ENCODE measurements around the gene ATP10A.
"Not testable (repeated sequence)": the region's sequence is repeated elsewhere in the genome, so short reads cannot be mapped to it uniquely, and the experiment has no call there.

The ATP10A gene

DNA sequence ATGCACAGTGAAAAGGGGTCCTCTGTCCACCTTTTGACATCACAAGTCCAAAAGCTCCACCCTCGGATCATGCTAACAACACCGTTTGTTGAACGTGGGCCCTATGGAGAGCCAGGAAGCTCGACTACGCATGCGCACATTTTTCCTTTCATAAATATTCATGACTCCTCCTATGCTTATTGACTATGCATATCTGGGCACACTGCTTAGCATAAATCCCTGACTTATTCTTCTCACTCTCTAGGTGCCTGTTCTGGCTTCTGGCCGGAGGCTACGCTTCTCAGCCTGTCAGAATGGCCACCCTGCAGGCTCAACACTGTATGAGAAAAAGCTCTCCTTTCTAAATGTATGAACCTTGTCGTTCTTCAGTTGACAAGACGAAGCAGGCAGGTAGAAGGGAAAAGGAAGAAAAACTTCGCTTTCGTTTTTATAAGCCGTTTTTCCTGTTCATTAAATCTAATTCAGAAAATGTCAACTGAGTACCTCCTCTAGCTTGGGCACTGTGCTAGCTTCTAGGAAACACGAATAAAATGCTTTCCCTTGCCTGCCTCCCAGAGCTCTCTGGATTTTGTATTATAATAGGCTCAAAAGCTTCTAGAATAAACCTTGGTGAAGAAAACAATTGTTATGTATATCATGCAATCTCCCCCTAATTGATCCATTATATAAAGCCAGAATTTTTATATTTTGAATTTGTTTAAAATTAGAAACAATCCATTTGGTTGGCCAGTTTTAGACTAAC is 207.7 kb downstream of the ATP10A start:
- FAIRE-seq (no peak), DNase-seq (ENCODE audit: insufficient read length, low spot score) (no peak)
- TF ChIP-seq TAF1 (IDR thresholded peaks at IDR 0.05; ENCODE audit: low read depth, low read length) (no peak), SPI1 (IDR thresholded peaks at IDR 0.05; ENCODE audit: low read depth, low read length) (no peak), PAX5 (IDR thresholded peaks at IDR 0.05; ENCODE audit: insufficient read depth, low read length, severe bottlenecking) (no peak), POLR2A (IDR thresholded peaks at IDR 0.05; ENCODE audit: low read depth, low read length) (no peak), POU2F2 (IDR thresholded peaks at IDR 0.05; ENCODE audit: low read depth, low read length) (no peak), POLR2AphosphoS5 (IDR thresholded peaks at IDR 0.05; ENCODE audit: low read depth, low read length) (no peak)

DNA sequence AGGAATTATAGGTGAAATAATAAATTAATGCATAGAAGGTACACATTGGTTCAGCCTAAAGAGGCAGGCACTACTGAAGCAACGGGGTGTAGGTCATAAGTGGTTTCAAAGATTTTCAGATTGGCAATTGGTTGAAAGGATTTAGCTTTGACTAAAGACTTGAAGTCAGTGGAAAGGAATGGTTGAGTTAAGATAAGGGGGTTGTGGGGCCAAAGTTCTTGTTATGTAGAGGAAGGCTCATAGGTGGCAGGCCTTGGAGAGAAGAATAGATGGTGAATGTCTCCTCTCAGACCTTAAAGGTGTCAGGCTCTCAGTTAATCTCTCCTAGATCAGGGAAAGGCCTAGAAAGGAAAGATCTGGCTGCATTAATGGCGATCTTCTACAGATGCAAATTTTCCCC is 209.8 kb downstream of the ATP10A start:
- no peak for TF ChIP-seq POLR2AphosphoS5 (IDR thresholded peaks at IDR 0.05; ENCODE audit: low read depth, low read length)
- TF ChIP-seq POLR2A (IDR thresholded peaks at IDR 0.05; ENCODE audit: low read depth, low read length), result no peak
- TF ChIP-seq TAF1 (IDR thresholded peaks at IDR 0.05; ENCODE audit: low read depth, low read length), result no peak
- TF ChIP-seq PAX5 (IDR thresholded peaks at IDR 0.05; ENCODE audit: insufficient read depth, low read length, severe bottlenecking), result no peak
- TF ChIP-seq SPI1 (IDR thresholded peaks at IDR 0.05; ENCODE audit: low read depth, low read length), result no peak
- no peak for TF ChIP-seq POU2F2 (IDR thresholded peaks at IDR 0.05; ENCODE audit: low read depth, low read length)
- DNase-seq (ENCODE audit: insufficient read length, low spot score) (no peak), FAIRE-seq (no peak)

- no peak for TF ChIP-seq PAX5 (IDR thresholded peaks at IDR 0.05; ENCODE audit: insufficient read depth, low read length, severe bottlenecking)
- no peak for TF ChIP-seq POLR2A (IDR thresholded peaks at IDR 0.05; ENCODE audit: low read depth, low read length)
- no peak for TF ChIP-seq TAF1 (IDR thresholded peaks at IDR 0.05; ENCODE audit: low read depth, low read length)
- no peak for TF ChIP-seq POLR2AphosphoS5 (IDR thresholded peaks at IDR 0.05; ENCODE audit: low read depth, low read length)
- TF ChIP-seq SPI1 (IDR thresholded peaks at IDR 0.05; ENCODE audit: low read depth, low read length), result no peak
- TF ChIP-seq POU2F2 (IDR thresholded peaks at IDR 0.05; ENCODE audit: low read depth, low read length), result no peak
- no peak for DNase-seq (ENCODE audit: insufficient read length, low spot score)
- no peak for FAIRE-seq
Observed at GRCh38 chr15:25652704-25653103, 210.4 kb downstream of the ATP10A start.

DNA sequence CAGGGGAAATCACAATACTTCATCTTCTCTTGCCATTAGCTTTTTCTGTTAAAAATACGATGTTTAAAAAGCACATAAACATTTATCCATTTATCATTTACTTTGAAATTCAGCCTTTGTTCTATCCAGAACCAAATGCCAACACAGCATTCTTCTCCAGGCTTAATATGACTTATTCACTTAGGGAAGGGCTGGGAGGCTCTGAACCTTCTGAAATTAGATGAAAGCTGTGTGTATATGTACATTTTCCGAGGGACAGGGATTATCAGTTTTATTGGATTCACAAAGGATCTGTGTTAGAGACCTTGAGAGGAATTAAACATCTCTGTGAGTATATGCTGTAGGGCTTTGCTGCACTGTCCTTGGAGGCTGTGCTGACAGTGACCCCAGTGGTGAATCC is 213.7 kb downstream of the ATP10A start:
- DNase-seq (ENCODE audit: insufficient read length, low spot score), result no peak
- TF ChIP-seq POLR2AphosphoS5 (IDR thresholded peaks at IDR 0.05; ENCODE audit: low read depth, low read length), result no peak
- TF ChIP-seq TAF1 (IDR thresholded peaks at IDR 0.05; ENCODE audit: low read depth, low read length), result no peak
- TF ChIP-seq POU2F2 (IDR thresholded peaks at IDR 0.05; ENCODE audit: low read depth, low read length), result no peak
- TF ChIP-seq PAX5 (IDR thresholded peaks at IDR 0.05; ENCODE audit: insufficient read depth, low read length, severe bottlenecking), result no peak
- TF ChIP-seq SPI1 (IDR thresholded peaks at IDR 0.05; ENCODE audit: low read depth, low read length), result no peak
- TF ChIP-seq POLR2A (IDR thresholded peaks at IDR 0.05; ENCODE audit: low read depth, low read length), result no peak
- FAIRE-seq, result no peak

GRCh38 chr15:25643120-25643519 is 220.0 kb downstream of the ATP10A start:
- TF ChIP-seq SPI1 (IDR thresholded peaks at IDR 0.05; ENCODE audit: low read depth, low read length) (no peak), POLR2A (IDR thresholded peaks at IDR 0.05; ENCODE audit: low read depth, low read length) (no peak), PAX5 (IDR thresholded peaks at IDR 0.05; ENCODE audit: insufficient read depth, low read length, severe bottlenecking) (no peak), POLR2AphosphoS5 (IDR thresholded peaks at IDR 0.05; ENCODE audit: low read depth, low read length) (no peak), POU2F2 (IDR thresholded peaks at IDR 0.05; ENCODE audit: low read depth, low read length) (no peak), TAF1 (IDR thresholded peaks at IDR 0.05; ENCODE audit: low read depth, low read length) (no peak)
- DNase-seq (ENCODE audit: insufficient read length, low spot score), result no peak
- no peak for FAIRE-seq

DNA sequence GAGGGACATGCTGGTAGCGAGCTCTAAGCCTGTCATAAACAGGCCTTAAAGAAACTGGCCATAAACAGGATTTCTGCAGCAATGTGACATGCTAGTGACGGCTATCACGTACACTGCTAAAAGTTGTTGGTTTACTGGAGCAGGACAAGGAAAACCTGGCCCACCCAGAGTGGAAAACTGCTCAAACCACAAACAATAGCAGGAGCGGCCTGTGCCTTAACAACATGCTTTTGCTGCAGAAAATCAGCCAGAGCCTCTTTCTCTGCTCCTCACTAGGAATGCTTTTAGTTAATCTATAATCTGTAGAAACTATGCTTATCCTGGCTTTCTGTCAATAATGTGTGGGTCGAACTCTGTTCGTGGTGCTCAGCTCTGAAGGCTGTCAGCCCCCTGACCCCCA is 221.4 kb downstream of the ATP10A start:
- no peak for DNase-seq (ENCODE audit: insufficient read length, low spot score)
- TF ChIP-seq TAF1 (IDR thresholded peaks at IDR 0.05; ENCODE audit: low read depth, low read length), result no peak
- TF ChIP-seq POLR2AphosphoS5 (IDR thresholded peaks at IDR 0.05; ENCODE audit: low read depth, low read length), result no peak
- TF ChIP-seq SPI1 (IDR thresholded peaks at IDR 0.05; ENCODE audit: low read depth, low read length), result no peak
- TF ChIP-seq PAX5 (IDR thresholded peaks at IDR 0.05; ENCODE audit: insufficient read depth, low read length, severe bottlenecking), result no peak
- no peak for TF ChIP-seq POU2F2 (IDR thresholded peaks at IDR 0.05; ENCODE audit: low read depth, low read length)
- no peak for TF ChIP-seq POLR2A (IDR thresholded peaks at IDR 0.05; ENCODE audit: low read depth, low read length)
- FAIRE-seq, result no peak

DNA sequence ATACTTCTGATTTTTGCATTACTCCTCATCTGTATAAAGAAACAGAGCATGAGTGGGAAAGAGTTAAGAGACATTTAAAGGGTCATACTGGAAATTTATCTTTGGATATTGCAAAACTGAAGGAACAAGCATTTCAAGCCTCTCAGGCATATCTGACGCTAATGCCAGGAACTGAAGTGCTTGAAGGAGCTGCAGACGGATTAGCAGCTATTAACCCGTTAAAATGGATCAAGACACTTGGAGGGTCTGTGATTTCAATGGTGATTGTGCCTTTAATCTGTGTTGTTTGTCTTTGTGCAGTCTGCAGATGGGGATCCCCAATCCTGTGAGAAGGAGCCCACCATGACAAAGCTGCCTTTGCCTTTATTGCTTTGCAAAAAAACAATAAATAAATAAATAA is 221.8 kb downstream of the ATP10A start:
- FAIRE-seq (no peak), DNase-seq (ENCODE audit: insufficient read length, low spot score) (no peak)
- TF ChIP-seq PAX5 (IDR thresholded peaks at IDR 0.05; ENCODE audit: insufficient read depth, low read length, severe bottlenecking) (no peak), TAF1 (IDR thresholded peaks at IDR 0.05; ENCODE audit: low read depth, low read length) (no peak), POU2F2 (IDR thresholded peaks at IDR 0.05; ENCODE audit: low read depth, low read length) (no peak), SPI1 (IDR thresholded peaks at IDR 0.05; ENCODE audit: low read depth, low read length) (no peak), POLR2AphosphoS5 (IDR thresholded peaks at IDR 0.05; ENCODE audit: low read depth, low read length) (no peak), POLR2A (IDR thresholded peaks at IDR 0.05; ENCODE audit: low read depth, low read length) (no peak)

- FAIRE-seq; DNase-seq (ENCODE audit: insufficient read length, low spot score): not testable (repeated sequence)
Observed at GRCh38 chr15:25640959-25641358, 222.2 kb downstream of the ATP10A start.

- TF ChIP-seq PAX5 (IDR thresholded peaks at IDR 0.05; ENCODE audit: insufficient read depth, low read length, severe bottlenecking) (no peak), POLR2A (IDR thresholded peaks at IDR 0.05; ENCODE audit: low read depth, low read length) (no peak), SPI1 (IDR thresholded peaks at IDR 0.05; ENCODE audit: low read depth, low read length) (no peak), POLR2AphosphoS5 (IDR thresholded peaks at IDR 0.05; ENCODE audit: low read depth, low read length) (no peak)
- FAIRE-seq, result no peak
- no peak for DNase-seq (ENCODE audit: insufficient read length, low spot score)
Observed at GRCh38 chr15:25640381-25640780, 222.7 kb downstream of the ATP10A start.

DNA sequence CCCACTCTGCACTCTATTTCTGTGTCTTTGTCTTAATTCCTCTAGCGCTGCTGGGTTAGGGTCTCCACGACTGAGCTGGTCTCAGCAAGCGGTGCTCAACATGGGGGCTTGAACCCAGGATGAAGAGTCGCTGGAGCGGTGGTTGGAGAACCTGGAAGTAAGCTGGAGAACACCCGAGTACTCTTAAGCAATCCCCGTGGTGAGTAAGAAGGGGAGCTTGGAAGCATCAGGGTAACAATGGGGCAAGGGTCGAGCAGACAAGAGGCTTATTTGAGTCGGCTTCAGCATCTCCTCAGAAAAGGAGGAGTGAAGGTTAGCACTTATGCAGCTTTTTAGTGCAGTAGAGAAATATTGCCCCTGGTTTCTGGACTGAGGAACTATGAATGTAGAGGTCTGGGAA is 226.6 kb downstream of the ATP10A start:
- DNase-seq (ENCODE audit: insufficient read length, low spot score); FAIRE-seq: not testable (repeated sequence)
